Lower lobe of right lung (tissue), 2 donors: ENCODE data around the gene CEP78. TPM values are rescaled to one million over a fixed set of nuclear protein-coding genes. Genes with fewer than 3 reads are reported as not detected.
"Not testable (repeated sequence)": the region's sequence is repeated elsewhere in the genome, so short reads cannot be mapped to it uniquely, and the experiment has no call there.

Source experiments
- ATAC-seq, 2 donors: fragments of 200-7000 bp; cut with Tn5 transposase; one replicate each; pipeline ENCODE4 v1.9.1; 2020 to 2022; ENCODE audit warnings: mild to moderate bottlenecking in 2 of 2, moderate library complexity in 2 of 2
- DNase-seq: peaks from one replicate; pipeline ENCODE4 v3.0.0-alpha.2; 2020
- H3K27ac ChIP-seq: fragments of 200-600 bp; one replicate; pipeline ENCODE4 v1.8.0; 2022
- H3K27me3 ChIP-seq: fragments of 200-600 bp; one replicate; pipeline ENCODE4 v1.8.0; 2022; ENCODE audit warnings: low read depth
- H3K36me3 ChIP-seq: fragments of 200-600 bp; one replicate; pipeline ENCODE4 v1.8.0; 2022; ENCODE audit warnings: mild to moderate bottlenecking
- H3K4me1 ChIP-seq: fragments of 200-600 bp; one replicate; pipeline ENCODE4 v1.8.0; 2022
- H3K4me3 ChIP-seq: fragments of 200-600 bp; one replicate; pipeline ENCODE4 v1.8.0; 2022; ENCODE audit warnings: mild to moderate bottlenecking
- H3K9me3 ChIP-seq: fragments of 200-600 bp; one replicate; pipeline ENCODE4 v1.8.0; 2022
- intact Hi-C: fragments of 100-400 bp; cut with DNase I; formaldehyde crosslinking; loops from one replicate; pipeline ENCODE4 v1.11.0; 2022
- total RNA-seq: library from RNA; stranded (reverse); fragmentation: NEBNext Ultra II Directional; extraction: Animal tissue kit (Norgen Biotek cat#: 25700); gene quantifications from one replicate; pipeline ENCODE4 v1.2.1, GENCODE V29; 2021
- TF ChIP-seq, protein P1 (sequence below): fragments of 200-600 bp; IDR thresholded peaks from one replicate; pipeline ENCODE4 v1.8.0; 2022; ENCODE audit warnings: antibody characterized with exemption, mild to moderate bottlenecking
- donor health status: DM: no; HTN: yes; CAD: no; lungs with severe emphysema.

Gene CEP78
- total RNA-seq, 1 donor from 2014 or later: 12.9 TPM

DNA sequence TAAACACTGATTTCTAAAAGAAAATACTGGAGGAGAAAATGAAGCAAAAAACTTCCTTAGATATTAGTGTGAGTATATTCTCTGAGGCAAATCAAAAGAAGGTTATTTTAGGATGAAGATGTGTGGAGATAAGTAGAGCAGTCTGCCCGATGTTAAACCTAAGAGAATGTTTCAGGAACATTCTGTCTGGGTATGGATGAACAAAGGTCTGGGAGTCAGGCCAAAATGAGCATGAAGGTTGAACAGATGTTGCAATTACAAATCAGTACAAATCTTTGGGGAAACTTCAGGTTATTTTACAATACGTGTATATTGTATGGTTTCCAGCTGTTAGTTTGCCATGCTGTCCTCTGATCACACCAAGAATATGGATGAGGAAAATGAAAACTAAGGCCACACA is 14.4 kb upstream of the CEP78 start:
- intact Hi-C loops: no loop called here
- Histone ChIP-seq H3K4me1 (no peaks in the 10 kb centered on the region), H3K27ac (no peak overlapping the region), H3K27me3 (no peaks in the 10 kb centered on the region), H3K36me3 (no peaks in the 10 kb centered on the region), H3K9me3 (no peaks in the 10 kb centered on the region), H3K4me3 (no peak overlapping the region)
- DNase-seq (no peak), ATAC-seq (no peak)
- TF ChIP-seq, protein P1, sequence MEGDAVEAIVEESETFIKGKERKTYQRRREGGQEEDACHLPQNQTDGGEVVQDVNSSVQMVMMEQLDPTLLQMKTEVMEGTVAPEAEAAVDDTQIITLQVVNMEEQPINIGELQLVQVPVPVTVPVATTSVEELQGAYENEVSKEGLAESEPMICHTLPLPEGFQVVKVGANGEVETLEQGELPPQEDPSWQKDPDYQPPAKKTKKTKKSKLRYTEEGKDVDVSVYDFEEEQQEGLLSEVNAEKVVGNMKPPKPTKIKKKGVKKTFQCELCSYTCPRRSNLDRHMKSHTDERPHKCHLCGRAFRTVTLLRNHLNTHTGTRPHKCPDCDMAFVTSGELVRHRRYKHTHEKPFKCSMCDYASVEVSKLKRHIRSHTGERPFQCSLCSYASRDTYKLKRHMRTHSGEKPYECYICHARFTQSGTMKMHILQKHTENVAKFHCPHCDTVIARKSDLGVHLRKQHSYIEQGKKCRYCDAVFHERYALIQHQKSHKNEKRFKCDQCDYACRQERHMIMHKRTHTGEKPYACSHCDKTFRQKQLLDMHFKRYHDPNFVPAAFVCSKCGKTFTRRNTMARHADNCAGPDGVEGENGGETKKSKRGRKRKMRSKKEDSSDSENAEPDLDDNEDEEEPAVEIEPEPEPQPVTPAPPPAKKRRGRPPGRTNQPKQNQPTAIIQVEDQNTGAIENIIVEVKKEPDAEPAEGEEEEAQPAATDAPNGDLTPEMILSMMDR: no peak

DNA sequence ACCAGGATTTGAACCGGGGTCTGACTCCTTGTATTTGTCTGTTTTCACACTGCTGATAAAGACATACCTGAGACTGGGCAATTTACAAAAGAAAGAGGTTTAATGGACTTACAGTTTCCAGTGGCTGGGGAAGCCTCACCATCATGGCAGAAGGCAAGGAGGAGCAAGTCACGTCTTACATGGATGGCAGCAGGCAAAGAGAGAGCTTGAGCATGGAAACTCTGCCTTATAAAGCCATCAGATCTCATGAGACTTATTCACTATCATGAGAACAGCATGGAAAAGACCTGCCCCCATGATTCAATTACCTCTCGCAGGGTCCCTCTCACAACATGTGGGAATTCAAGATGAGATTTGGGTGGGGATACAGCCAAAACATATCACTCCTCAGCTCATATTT is 14.0 kb upstream of the CEP78 start:
- H3K36me3 ChIP-seq, DNase-seq, H3K4me3 ChIP-seq, H3K27me3 ChIP-seq, ATAC-seq, intact Hi-C loops, H3K9me3 ChIP-seq, H3K4me1 ChIP-seq, H3K27ac ChIP-seq: not testable (repeated sequence)

DNA sequence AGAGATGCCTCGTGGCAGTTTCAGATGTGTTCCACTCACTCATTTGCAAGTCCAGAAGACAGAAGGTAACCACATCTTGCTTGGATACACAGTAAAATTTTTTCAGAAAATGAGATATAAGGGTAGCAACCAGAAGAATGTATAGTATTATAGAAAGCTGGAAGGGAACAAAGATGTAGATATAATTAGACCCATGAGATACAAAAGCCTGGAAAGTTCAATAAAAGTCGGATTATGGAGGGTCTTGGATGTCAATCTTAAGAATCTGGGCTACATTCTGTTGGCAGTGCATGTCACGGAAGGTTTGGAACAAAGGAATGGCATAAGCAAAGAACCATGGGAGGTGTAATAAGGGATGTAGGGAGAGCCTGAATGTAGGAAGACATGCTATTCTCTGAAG is 5.1 kb upstream of the CEP78 start:
- DNase-seq (no peak), ATAC-seq (no peak)
- Histone ChIP-seq H3K27me3 (no peaks in the 10 kb centered on the region), H3K4me1 (peaks cover 9% of the 10 kb centered on the region), H3K9me3 (no peaks in the 10 kb centered on the region), H3K4me3 (no peak overlapping the region), H3K27ac (no peak overlapping the region), H3K36me3 (no peaks in the 10 kb centered on the region)
- TF ChIP-seq, protein P1: no peak
- intact Hi-C loops: no loop called here

DNA sequence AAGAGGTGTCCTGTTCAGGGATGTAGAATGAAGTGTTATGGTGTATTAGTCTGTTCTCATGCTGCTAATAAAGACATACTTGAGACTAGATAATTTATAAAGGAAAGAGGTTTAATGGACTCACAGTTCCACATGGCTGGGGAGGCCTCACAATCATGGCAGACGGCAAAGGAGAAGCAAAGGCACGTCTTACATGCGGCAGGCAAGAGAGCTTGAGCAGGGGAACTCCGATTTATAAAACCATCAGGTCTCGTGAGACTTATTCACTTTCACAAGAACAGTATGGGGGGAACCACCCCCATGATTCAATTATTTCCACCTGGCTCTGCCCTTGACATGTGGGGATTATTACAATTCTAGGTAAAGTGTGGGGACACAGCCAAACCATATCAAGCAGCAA is 3.4 kb upstream of the CEP78 start:
- H3K27me3 ChIP-seq, DNase-seq, H3K27ac ChIP-seq, H3K4me3 ChIP-seq, intact Hi-C loops, ATAC-seq, H3K36me3 ChIP-seq, H3K9me3 ChIP-seq: not testable (repeated sequence)
- peaks cover 16% of the 10 kb centered on the region for H3K4me1 ChIP-seq

DNA sequence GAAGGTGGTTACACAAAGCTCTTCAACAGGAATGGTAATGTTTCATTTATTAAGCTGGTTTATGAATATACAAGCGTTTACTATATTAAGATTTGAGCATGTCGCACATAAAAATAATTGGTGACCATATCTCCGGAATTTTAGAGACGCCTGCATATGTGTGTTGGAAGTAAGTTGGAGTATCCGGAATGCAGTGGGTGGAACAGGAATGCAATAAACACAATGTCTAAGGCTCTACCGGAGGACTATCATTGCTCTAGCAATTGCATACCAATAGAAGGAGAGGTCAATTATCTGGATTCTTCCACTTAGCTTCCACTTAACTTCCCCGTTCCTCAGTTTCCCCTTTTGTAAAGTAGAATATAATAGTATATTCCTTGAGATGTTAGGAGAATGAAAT is 1.1 kb upstream of the CEP78 start:
- H3K27me3 ChIP-seq: no peaks in the 10 kb centered on the region
- intact Hi-C loops: no loop called here

DNA sequence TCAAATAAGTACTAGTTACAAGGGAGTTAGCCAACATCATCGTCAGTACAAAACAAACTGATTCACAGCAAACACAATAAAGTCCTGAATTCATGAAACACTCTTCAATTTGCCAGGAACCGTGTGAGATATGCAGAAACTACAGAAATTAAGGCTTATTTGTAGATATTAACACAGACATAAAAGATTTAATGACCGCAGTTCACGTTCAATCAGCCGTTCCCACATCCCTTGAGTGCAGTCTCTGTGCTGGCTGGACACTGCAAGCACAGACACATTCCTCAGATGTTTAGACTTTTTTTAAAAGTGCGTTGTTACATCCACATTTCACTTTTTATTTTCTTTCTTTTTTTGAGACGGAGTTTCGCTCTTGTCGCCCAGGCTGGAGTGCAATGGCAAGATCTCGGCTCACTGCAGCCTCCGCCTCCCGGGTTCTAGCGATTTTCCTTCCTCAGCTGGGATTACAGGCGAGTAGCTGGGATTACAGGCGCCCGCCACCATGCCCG is 566 bp upstream of the CEP78 start:
- intact Hi-C loops: no loop called here

More for the DNA sequence above, 1.1 kb upstream of the CEP78 start:
- Histone ChIP-seq H3K4me1 (peaks cover 16% of the 10 kb centered on the region), H3K4me3 (peak overlapping the region; percentile 98), H3K36me3 (peaks cover under 1% of the 10 kb centered on the region), H3K27ac (peak overlapping the region; percentile 79), H3K9me3 (no peaks in the 10 kb centered on the region)
- ATAC-seq (no peak), DNase-seq (no peak)
- TF ChIP-seq, protein P1: no peak

More for the DNA sequence above, 566 bp upstream of the CEP78 start:
- Histone ChIP-seq H3K27ac (peak overlapping the region; percentile 79), H3K27me3 (no peaks in the 10 kb centered on the region), H3K9me3 (no peaks in the 10 kb centered on the region), H3K36me3 (peaks cover 5% of the 10 kb centered on the region), H3K4me1 (peaks cover 16% of the 10 kb centered on the region), H3K4me3 (peak overlapping the region; percentile 98)
- DNase-seq (no peak), ATAC-seq (peak in 1 of 2 donors; percentile 17)
- TF ChIP-seq, protein P1: no peak
